WERI-Rb-1 (cell line): ENCODE measurements around the gene CFAP54.
"Not testable (repeated sequence)": the region's sequence is repeated elsewhere in the genome, so short reads cannot be mapped to it uniquely, and the experiment has no call there.

Experiments used
- DNase-seq: peaks from one replicate; pipeline ENCODE4 v3.0.0-alpha.2; 2020
- H3K27ac ChIP-seq: fragments of 250-450 bp; sonication (Bioruptor Pico); 2 replicates; pipeline ENCODE4 v1.5.1; 2020; ENCODE audit warnings: mild to moderate bottlenecking, moderate library complexity
- H3K27me3 ChIP-seq: fragments of 250-450 bp; sonication (Bioruptor Pico); 2 replicates; pipeline ENCODE4 v1.5.1; 2021; ENCODE audit warnings: mild to moderate bottlenecking, low read depth, moderate library complexity; ENCODE audit not compliant: insufficient read depth, severe bottlenecking
- H3K36me3 ChIP-seq: fragments of 250-450 bp; sonication (Bioruptor Pico); 2 replicates; pipeline ENCODE4 v1.5.1; 2020; ENCODE audit warnings: mild to moderate bottlenecking, moderate library complexity
- H3K4me3 ChIP-seq: 2 replicates; pipeline ENCODE4 v1.5.1; 2011; ENCODE audit warnings: low read depth, mild to moderate bottlenecking, control low read depth, low read length
- H3K9me3 ChIP-seq: fragments of 250-450 bp; sonication (Bioruptor Pico); 2 replicates; pipeline ENCODE4 v1.5.1; 2021; ENCODE audit warnings: mild to moderate bottlenecking, moderate library complexity; ENCODE audit not compliant: severe bottlenecking
- TF ChIP-seq, protein P1 (sequence below): IDR thresholded peaks from 2 replicates; pipeline ENCODE4 v1.5.1; 2011; ENCODE audit warnings: low read depth, mild to moderate bottlenecking, control low read depth, inconsistent platforms, low read length

CFAP54 gene

DNA sequence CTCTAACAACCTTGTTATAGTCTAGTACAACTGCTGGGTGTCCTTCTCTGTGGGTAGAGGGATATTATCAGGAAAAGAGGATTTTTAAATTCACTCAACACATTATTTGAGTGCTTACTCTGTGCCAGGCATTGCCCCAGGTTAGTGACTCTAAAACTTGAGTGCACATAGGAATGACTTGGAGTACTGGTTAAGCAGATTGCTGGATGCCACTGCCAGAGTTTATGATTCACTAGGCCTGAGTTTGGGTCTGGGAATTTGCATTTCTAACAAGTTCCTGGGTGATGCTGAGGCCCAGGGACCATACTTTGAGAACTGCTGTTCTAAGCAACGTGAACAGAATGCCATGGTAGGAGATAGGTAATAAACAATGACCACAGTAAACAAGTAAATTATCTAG lies 96.6 kb downstream of the CFAP54 start:
- Histone ChIP-seq H3K36me3 (no peaks in the 10 kb centered on the region), H3K27ac (no peak overlapping the region), H3K4me3 (no peak overlapping the region), H3K27me3 (peaks cover 7% of the 10 kb centered on the region), H3K9me3 (no peaks in the 10 kb centered on the region)
- no peak for DNase-seq
- TF ChIP-seq, protein P1, sequence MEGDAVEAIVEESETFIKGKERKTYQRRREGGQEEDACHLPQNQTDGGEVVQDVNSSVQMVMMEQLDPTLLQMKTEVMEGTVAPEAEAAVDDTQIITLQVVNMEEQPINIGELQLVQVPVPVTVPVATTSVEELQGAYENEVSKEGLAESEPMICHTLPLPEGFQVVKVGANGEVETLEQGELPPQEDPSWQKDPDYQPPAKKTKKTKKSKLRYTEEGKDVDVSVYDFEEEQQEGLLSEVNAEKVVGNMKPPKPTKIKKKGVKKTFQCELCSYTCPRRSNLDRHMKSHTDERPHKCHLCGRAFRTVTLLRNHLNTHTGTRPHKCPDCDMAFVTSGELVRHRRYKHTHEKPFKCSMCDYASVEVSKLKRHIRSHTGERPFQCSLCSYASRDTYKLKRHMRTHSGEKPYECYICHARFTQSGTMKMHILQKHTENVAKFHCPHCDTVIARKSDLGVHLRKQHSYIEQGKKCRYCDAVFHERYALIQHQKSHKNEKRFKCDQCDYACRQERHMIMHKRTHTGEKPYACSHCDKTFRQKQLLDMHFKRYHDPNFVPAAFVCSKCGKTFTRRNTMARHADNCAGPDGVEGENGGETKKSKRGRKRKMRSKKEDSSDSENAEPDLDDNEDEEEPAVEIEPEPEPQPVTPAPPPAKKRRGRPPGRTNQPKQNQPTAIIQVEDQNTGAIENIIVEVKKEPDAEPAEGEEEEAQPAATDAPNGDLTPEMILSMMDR: no peak

DNA sequence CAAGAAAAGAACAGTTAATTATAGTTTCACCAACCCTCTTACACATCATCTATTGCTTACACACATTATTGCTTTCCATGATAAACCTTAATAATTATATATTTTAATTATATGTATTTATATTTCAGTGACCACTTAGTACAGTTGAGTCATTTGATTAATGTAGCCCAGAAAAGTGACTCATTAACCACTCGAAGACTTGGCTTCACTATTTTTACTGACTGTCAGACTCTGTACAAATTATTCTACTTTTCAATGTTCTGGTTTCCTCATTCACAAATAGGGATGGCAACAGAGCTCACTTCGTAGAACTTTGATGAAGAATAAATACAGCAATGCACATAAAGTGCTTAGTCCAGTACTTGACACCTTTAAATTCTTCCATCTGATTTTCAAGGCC lies 98.3 kb downstream of the CFAP54 start:
- peaks cover 9% of the 10 kb centered on the region for H3K27me3 ChIP-seq
- DNase-seq: no peak
- H3K27ac ChIP-seq: no peak overlapping the region
- no peak overlapping the region for H3K4me3 ChIP-seq
- H3K36me3 ChIP-seq: no peaks in the 10 kb centered on the region
- TF ChIP-seq, protein P1: no peak
- no peaks in the 10 kb centered on the region for H3K9me3 ChIP-seq

GRCh38 chr12:96590970-96591369 lies 101.6 kb downstream of the CFAP54 start:
- Histone ChIP-seq H3K27me3 (peaks cover 13% of the 10 kb centered on the region), H3K36me3 (no peaks in the 10 kb centered on the region), H3K9me3 (no peaks in the 10 kb centered on the region), H3K27ac (no peak overlapping the region), H3K4me3 (no peak overlapping the region)
- TF ChIP-seq, protein P1: no peak
- DNase-seq: no peak

GRCh38 chr12:96604374-96604773 lies 115.0 kb downstream of the CFAP54 start:
- not testable (repeated sequence) for H3K36me3 ChIP-seq, H3K27ac ChIP-seq, DNase-seq, H3K4me3 ChIP-seq, H3K9me3 ChIP-seq
- peaks cover 18% of the 10 kb centered on the region for H3K27me3 ChIP-seq

DNA sequence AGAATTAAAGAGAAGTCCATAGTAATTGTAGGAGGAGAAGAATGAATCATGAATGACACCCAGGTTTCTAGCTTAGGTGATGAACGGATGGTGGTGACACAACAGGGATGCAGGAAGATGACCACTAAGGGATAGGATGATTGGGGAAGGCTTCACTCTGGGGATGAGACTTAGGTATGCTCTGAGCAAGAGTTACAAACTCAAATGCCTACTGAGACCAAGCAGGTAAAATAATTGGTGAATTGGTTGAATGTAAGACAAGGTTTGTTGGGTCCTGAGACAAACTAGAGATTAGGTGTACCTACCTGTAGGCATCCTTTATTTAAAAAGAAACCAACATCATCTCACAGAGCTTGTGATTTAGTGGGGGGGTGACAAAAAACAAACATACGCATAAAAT lies 116.3 kb downstream of the CFAP54 start:
- Histone ChIP-seq H3K27me3 (peaks cover 18% of the 10 kb centered on the region), H3K27ac (no peak overlapping the region), H3K36me3 (no peaks in the 10 kb centered on the region), H3K9me3 (peaks cover 6% of the 10 kb centered on the region), H3K4me3 (no peak overlapping the region)
- TF ChIP-seq, protein P1: no peak
- DNase-seq: no peak

GRCh38 chr12:96606134-96606533 lies 116.8 kb downstream of the CFAP54 start:
- TF ChIP-seq, protein P1: no peak
- Histone ChIP-seq H3K27me3 (peaks cover 18% of the 10 kb centered on the region), H3K9me3 (peaks cover 6% of the 10 kb centered on the region), H3K4me3 (no peak overlapping the region), H3K36me3 (no peaks in the 10 kb centered on the region), H3K27ac (no peak overlapping the region)
- DNase-seq: no peak
